HG03103 (cell line): ENCODE data around the gene ELOVL1.
"Not testable (repeated sequence)": the region's sequence is repeated elsewhere in the genome, so short reads cannot be mapped to it uniquely, and the experiment has no call there.

Source experiments
- ATAC-seq: cut with Tn5 transposase; IDR thresholded peaks from one replicate; pipeline ENCODE4 v1.9.1; 2021; ENCODE audit warnings: low read depth; ENCODE audit not compliant: unreplicated experiment

ELOVL1 gene

GRCh38 chr1:43367904-43368645 lies at the start of gene ELOVL1:
TSS of gene ELOVL1 (minus strand) at chr1:43368011. CDS start at chr1:43365609, 2,402 bp downstream.
- ATAC-seq: peak; percentile 68

- ATAC-seq: no peak
These were observed 48.1 kb upstream of the ELOVL1 start for GRCh38 chr1:43415901-43416300.

GRCh38 chr1:43414634-43415223 lies 46.9 kb upstream of the ELOVL1 start:
- ATAC-seq: no peak

GRCh38 chr1:43413426-43413825 lies 45.6 kb upstream of the ELOVL1 start:
- not testable (repeated sequence) for ATAC-seq

- no peak for ATAC-seq
These were observed 42.8 kb upstream of the ELOVL1 start for GRCh38 chr1:43410571-43410970.

GRCh38 chr1:43405876-43406234 lies 38.0 kb upstream of the ELOVL1 start:
- ATAC-seq: no peak

- no peak for ATAC-seq
These were observed 37.5 kb upstream of the ELOVL1 start for GRCh38 chr1:43405219-43405875.

- no peak for ATAC-seq
These were observed 36.5 kb upstream of the ELOVL1 start for GRCh38 chr1:43404353-43404752.

- no peak for ATAC-seq
These were observed 34.5 kb upstream of the ELOVL1 start for GRCh38 chr1:43402089-43402865.

- ATAC-seq: not testable (repeated sequence)
These were observed 32.6 kb upstream of the ELOVL1 start for GRCh38 chr1:43400441-43400840.

- ATAC-seq: no peak
These were observed 30.4 kb upstream of the ELOVL1 start for GRCh38 chr1:43398227-43398626.

- ATAC-seq: no peak
These were observed 28.2 kb upstream of the ELOVL1 start for GRCh38 chr1:43396059-43396458.

GRCh38 chr1:43395523-43395922 lies 27.7 kb upstream of the ELOVL1 start:
- no peak for ATAC-seq

GRCh38 chr1:43392702-43393101 lies 24.9 kb upstream of the ELOVL1 start:
- ATAC-seq: no peak

GRCh38 chr1:43389326-43390313 lies 21.8 kb upstream of the ELOVL1 start, which contains the start of the genes MED8 and SZT2:
TSS of gene MED8 (minus strand) at chr1:43389800. CDS start at chr1:43389764, 36 bp downstream.
TSS of gene SZT2 (plus strand) at chr1:43389899. CDS start at chr1:43389969, 70 bp downstream.
- peak; percentile 92 for ATAC-seq

GRCh38 chr1:43388613-43389012 lies 20.8 kb upstream of the ELOVL1 start:
- no peak for ATAC-seq

- no peak for ATAC-seq
These were observed 20.3 kb upstream of the ELOVL1 start for GRCh38 chr1:43387976-43388599.

- ATAC-seq: no peak
These were observed 18.9 kb upstream of the ELOVL1 start for GRCh38 chr1:43386676-43387075.

GRCh38 chr1:43383449-43383848 lies 15.6 kb upstream of the ELOVL1 start:
- ATAC-seq: no peak
